GM10266 (cell line): ENCODE results near the gene HOXA3.

Experiments
- DNase-seq: peaks from one replicate; pipeline ENCODE4 v3.0.0; 2012; ENCODE audit errors: extremely low spot score
- CTCF ChIP-seq: IDR thresholded peaks from 2 replicates; pipeline ENCODE4 v1.5.1; 2012; ENCODE audit warnings: mild to moderate bottlenecking, low read depth; ENCODE audit not compliant: control insufficient read depth, insufficient read depth; ENCODE audit errors: missing control alignments

Gene HOXA3

GRCh38 chr7:27125986-27126394, 26.4 kb downstream of the HOXA3 start:
- no peak for DNase-seq
- TF ChIP-seq CTCF, result no peak

GRCh38 chr7:27124902-27125689, 27.3 kb downstream of the HOXA3 start:
- DNase-seq, result no peak
- no peak for TF ChIP-seq CTCF

- DNase-seq, result no peak
- no peak for TF ChIP-seq CTCF
Observed at GRCh38 chr7:27124096-27124901, 28.1 kb downstream of the HOXA3 start.

- no peak for TF ChIP-seq CTCF
Observed at GRCh38 chr7:27123477-27124053, 28.8 kb downstream of the HOXA3 start.

GRCh38 chr7:27123007-27123476, 29.3 kb downstream of the HOXA3 start:
- TF ChIP-seq CTCF, result no peak
- no peak for DNase-seq

More at GRCh38 chr7:27123477-27124053, 28.8 kb downstream of the HOXA3 start:
- DNase-seq, result no peak

GRCh38 chr7:27122077-27122910, 30.1 kb downstream of the HOXA3 start:
- no peak for TF ChIP-seq CTCF
- DNase-seq, result no peak
